Measurements from ENCODE around the gene SDR42E1. TPM values are rescaled to one million over a fixed set of nuclear protein-coding genes. Genes with fewer than 3 reads are reported as not detected.

Gene SDR42E1
- total RNA-seq, 1 donor from 2014 or later, result 0.02 TPM

- DNase-seq (ENCODE audit: low spot score, unreplicated experiment), result no peak
- H3K4me3 Mint-ChIP-seq (ENCODE audit: low read depth), result no peak overlapping the region
- no peaks in the 10 kb centered on the region for H3K9me3 Mint-ChIP-seq (ENCODE audit: low read depth)
- TF ChIP-seq, protein P1, sequence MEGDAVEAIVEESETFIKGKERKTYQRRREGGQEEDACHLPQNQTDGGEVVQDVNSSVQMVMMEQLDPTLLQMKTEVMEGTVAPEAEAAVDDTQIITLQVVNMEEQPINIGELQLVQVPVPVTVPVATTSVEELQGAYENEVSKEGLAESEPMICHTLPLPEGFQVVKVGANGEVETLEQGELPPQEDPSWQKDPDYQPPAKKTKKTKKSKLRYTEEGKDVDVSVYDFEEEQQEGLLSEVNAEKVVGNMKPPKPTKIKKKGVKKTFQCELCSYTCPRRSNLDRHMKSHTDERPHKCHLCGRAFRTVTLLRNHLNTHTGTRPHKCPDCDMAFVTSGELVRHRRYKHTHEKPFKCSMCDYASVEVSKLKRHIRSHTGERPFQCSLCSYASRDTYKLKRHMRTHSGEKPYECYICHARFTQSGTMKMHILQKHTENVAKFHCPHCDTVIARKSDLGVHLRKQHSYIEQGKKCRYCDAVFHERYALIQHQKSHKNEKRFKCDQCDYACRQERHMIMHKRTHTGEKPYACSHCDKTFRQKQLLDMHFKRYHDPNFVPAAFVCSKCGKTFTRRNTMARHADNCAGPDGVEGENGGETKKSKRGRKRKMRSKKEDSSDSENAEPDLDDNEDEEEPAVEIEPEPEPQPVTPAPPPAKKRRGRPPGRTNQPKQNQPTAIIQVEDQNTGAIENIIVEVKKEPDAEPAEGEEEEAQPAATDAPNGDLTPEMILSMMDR (IDR thresholded peaks at IDR 0.05; ENCODE audit: unreplicated experiment), result no peak
- H3K27me3 Mint-ChIP-seq, result no peaks in the 10 kb centered on the region
- no peak overlapping the region for H3K27ac Mint-ChIP-seq
- H3K36me3 Mint-ChIP-seq (ENCODE audit: insufficient read depth), result no peaks in the 10 kb centered on the region
- peaks cover 23% of the 10 kb centered on the region for H3K4me1 Mint-ChIP-seq (ENCODE audit: low read depth)
These were observed 43.8 kb upstream of the SDR42E1 start for GRCh38 chr16:82055117-82055516.

DNA sequence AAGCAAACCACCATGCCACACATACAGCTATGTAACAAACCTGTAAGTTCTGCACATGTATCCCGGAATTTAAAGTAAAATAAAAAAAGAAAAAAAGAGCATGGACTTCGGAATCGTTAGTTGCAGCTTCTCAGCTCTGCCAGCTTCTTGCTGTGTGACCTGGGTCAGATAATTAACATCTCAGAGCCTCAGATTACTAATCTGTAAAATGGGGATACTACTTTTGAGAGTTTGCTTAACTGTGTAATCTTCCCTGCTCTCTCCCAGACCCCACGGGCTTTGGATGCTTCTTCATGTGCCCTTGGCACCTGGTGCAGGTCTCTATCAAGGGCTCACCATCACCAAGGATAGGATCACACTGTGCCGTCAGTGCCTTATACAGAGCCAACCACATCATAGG lies 40.4 kb upstream of the SDR42E1 start:
- no peaks in the 10 kb centered on the region for H3K36me3 Mint-ChIP-seq (ENCODE audit: insufficient read depth)
- TF ChIP-seq, protein P1 (IDR thresholded peaks at IDR 0.05; ENCODE audit: unreplicated experiment), result no peak
- peaks cover 26% of the 10 kb centered on the region for H3K4me1 Mint-ChIP-seq (ENCODE audit: low read depth)
- H3K27me3 Mint-ChIP-seq, result no peaks in the 10 kb centered on the region
- H3K9me3 Mint-ChIP-seq (ENCODE audit: low read depth), result peaks cover 4% of the 10 kb centered on the region
- no peak overlapping the region for H3K27ac Mint-ChIP-seq
- DNase-seq (ENCODE audit: low spot score, unreplicated experiment), result no peak
- H3K4me3 Mint-ChIP-seq (ENCODE audit: low read depth), result no peak overlapping the region

DNA sequence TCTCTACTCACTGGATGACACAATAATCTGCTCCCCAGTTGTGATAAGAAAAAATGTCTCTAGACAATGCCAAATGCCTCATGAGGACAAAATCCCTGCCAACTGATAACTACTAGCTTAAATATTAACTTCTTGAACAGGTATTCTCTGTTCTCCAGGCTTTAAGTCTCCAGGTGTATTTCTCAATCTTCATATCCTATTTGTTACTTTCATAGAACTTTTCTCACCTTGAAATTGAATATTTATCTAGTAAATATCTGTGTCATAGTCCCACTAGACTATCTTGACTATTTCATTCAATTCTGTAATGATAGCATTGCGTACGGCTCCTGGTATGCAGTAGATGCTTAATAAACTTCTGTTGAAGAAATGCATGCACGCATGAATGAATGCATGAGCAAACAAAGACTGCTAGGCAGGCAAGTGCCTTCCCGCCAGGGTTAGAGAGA lies 39.7 kb upstream of the SDR42E1 start:
- Mint-ChIP-seq H3K36me3 (ENCODE audit: insufficient read depth) (no peaks in the 10 kb centered on the region), H3K9me3 (ENCODE audit: low read depth) (peaks cover 4% of the 10 kb centered on the region), H3K27ac (no peak overlapping the region), H3K4me3 (ENCODE audit: low read depth) (no peak overlapping the region), H3K4me1 (ENCODE audit: low read depth) (peaks cover 25% of the 10 kb centered on the region), H3K27me3 (no peaks in the 10 kb centered on the region)
- DNase-seq (ENCODE audit: low spot score, unreplicated experiment), result no peak
- TF ChIP-seq, protein P1 (IDR thresholded peaks at IDR 0.05; ENCODE audit: unreplicated experiment), result no peak

GRCh38 chr16:82050506-82050905 lies 39.2 kb upstream of the SDR42E1 start:
- peaks cover 28% of the 10 kb centered on the region for H3K4me1 Mint-ChIP-seq (ENCODE audit: low read depth)
- H3K4me3 Mint-ChIP-seq (ENCODE audit: low read depth), result no peak overlapping the region
- H3K27ac Mint-ChIP-seq, result peak overlapping the region; percentile 18
- no peaks in the 10 kb centered on the region for H3K36me3 Mint-ChIP-seq (ENCODE audit: insufficient read depth)
- no peaks in the 10 kb centered on the region for H3K27me3 Mint-ChIP-seq
- TF ChIP-seq, protein P1 (IDR thresholded peaks at IDR 0.05; ENCODE audit: unreplicated experiment), result no peak
- peaks cover 4% of the 10 kb centered on the region for H3K9me3 Mint-ChIP-seq (ENCODE audit: low read depth)
- no peak for DNase-seq (ENCODE audit: low spot score, unreplicated experiment)

GRCh38 chr16:82049484-82049883 lies 38.2 kb upstream of the SDR42E1 start:
- no peaks in the 10 kb centered on the region for H3K36me3 Mint-ChIP-seq (ENCODE audit: insufficient read depth)
- H3K27ac Mint-ChIP-seq, result peak overlapping the region; percentile 50
- no peaks in the 10 kb centered on the region for H3K27me3 Mint-ChIP-seq
- H3K9me3 Mint-ChIP-seq (ENCODE audit: low read depth), result peaks cover 4% of the 10 kb centered on the region
- DNase-seq (ENCODE audit: low spot score, unreplicated experiment), result no peak
- TF ChIP-seq, protein P1 (IDR thresholded peaks at IDR 0.05; ENCODE audit: unreplicated experiment), result no peak
- H3K4me1 Mint-ChIP-seq (ENCODE audit: low read depth), result peaks cover 29% of the 10 kb centered on the region
- H3K4me3 Mint-ChIP-seq (ENCODE audit: low read depth), result no peak overlapping the region

Measured in progenitor cell of endocrine pancreas (in vitro differentiated cells).